ENCODE results near the gene NAALADL2.

The NAALADL2 gene

DNA sequence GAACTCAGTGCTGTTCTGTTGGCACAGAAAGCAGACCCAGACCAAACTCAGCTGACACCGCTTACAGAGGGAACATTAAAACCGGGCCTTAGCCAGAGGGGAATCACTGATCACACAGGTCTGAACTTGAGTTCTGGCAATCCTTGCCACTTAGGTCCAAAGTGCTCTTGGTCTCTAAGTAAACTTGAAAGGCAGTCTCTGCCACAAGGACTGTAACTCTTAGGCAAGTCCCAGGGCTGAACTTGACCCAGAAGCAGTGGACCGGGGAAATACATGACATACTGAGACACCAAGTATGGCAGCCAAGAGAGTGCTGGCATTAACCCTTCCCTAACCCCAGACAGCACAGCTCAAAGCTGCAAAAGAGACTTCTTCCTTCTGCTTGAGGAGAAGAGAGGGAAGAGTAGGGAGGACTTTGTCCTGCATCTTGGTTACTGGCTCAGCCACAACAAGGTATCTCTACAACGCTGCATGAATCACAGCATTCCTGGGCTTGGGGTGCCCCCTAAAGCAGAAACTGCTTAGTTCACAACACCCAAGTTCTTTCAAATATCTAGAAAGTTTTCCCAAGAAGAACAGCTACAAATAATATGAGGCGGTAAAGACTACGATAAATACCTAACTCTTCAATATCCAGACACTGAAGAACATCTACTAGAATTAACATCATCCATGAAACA lies 32.5 kb downstream of the NAALADL2 start:
- no peak for DNase-seq (ENCODE audit: low read depth)

DNA sequence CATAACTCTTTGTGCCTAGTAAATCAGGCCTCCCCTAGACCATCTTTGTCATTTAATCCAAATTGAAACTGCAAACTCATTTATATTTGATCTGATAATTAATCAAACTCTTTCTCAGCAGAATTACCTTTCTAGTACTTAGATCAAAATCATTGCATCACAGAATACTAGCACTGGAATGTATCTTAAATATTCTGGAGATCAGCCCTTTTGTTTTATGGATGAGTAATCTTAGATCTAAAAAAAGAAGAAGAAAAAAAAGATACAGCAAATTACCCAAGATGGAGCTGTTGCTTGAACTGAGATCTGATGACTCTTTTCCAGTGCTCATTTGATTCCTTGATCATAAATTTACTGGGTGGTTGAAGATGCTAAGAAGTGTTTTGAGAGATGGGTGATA lies 47.9 kb downstream of the NAALADL2 start:
- DNase-seq (ENCODE audit: low read depth): no peak

DNA sequence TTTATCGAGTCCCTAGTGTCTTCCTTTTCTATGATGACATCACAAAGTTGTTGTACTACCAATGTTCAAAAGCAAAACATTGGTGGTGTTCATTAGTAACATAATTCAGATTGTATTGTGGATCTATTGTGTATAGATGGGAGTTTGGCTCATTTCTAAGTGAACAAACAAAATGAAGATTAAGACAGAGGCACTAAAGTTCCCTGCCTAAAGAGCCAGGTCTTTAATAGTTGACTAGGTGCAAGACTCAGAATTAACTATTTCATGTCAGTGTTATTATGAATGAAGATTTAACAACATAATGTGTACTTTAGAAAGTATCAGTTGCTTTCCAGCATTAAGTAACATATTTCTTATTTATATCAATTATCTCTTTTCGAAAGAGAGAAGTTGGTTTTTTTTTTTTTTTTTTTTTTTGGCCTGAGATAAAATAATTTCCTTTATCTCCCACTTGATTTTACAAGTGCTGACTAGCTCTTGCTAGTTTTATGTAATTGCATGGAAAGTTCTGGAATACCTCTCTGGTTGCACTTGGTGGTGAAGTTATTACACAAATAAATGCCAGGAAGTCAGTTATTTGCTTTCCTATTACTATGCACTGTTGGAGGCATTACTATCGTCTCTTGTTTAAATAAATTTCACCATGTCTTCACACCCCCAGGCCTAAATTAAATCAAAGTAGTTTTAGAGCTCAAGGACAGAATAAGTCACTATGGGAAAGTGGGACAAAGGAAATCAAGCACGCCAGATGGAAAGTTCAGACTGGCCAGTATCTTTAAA lies 48.7 kb downstream of the NAALADL2 start:
- DNase-seq (ENCODE audit: low read depth): no peak

GRCh38 chr3:174931473-174932353 lies 72.6 kb downstream of the NAALADL2 start:
- DNase-seq (ENCODE audit: low read depth): no peak

DNA sequence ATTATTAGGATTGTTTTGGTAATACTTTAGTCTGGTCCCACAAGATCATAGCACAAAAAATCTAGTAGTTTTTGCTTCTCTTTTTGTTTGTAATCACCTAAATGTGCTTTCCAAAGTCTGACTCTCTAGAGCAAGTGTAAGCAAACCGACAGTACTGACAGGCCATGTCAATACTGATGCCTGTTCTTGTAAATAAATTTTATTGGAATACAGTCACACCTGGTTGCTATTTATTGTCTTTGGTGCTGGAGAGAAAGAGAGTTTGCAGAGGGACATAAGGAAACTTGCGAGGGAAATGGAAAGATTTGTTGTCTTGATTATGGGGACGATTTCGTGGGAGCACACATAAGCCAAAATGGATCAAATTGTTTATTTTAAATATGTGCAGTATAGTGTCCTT lies 77.5 kb downstream of the NAALADL2 start:
- no peak for DNase-seq (ENCODE audit: low read depth)

GRCh38 chr3:174937478-174937877 lies 78.3 kb downstream of the NAALADL2 start:
- no peak for DNase-seq (ENCODE audit: low read depth)

- DNase-seq (ENCODE audit: low read depth): no peak
These were observed 79.0 kb downstream of the NAALADL2 start for GRCh38 chr3:174938102-174938501.

DNA sequence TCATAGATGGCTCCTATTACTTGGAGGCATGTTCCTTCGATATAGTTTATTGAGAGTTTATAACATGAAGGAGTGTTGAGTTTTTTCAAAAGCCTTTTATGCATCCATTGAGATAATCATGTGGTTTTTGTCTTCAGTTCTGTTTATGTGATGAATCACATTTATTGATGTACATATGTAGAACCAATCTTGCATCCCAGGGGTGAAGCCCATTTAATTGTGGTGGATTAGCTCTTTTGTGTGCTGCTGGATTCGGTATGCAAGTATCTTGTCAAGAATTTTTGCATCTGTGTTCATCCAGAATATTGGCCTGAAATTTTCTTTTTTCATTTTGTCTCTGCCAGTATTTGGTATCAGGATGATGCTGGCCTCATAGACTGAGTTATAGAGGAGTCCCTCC lies 81.0 kb downstream of the NAALADL2 start:
- DNase-seq (ENCODE audit: low read depth): no peak

DNA sequence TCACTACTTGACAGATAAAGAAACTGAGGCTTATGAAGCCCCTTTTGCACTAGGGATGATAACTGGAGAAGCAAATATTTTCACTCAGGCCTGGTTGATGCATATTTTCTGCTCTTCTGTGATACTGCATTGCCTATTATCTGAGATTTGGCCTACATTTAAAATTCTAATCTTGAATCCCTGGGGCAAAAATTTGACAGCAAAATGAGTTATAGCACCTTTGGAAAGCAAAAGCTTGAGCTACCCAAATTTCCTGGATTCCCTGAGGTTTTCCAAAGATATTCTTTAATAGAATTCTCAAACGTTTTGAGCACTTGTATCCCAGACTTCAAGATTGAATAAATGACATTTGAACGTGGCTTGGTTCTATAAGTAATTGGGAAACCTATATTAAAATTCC lies 86.1 kb downstream of the NAALADL2 start:
- no peak for DNase-seq (ENCODE audit: low read depth)

GRCh38 chr3:174945951-174946350 lies 86.8 kb downstream of the NAALADL2 start:
- no peak for DNase-seq (ENCODE audit: low read depth)

GRCh38 chr3:174949523-174949922 lies 90.4 kb downstream of the NAALADL2 start:
- DNase-seq (ENCODE audit: low read depth): no peak

- DNase-seq (ENCODE audit: low read depth): no peak
These were observed 91.9 kb downstream of the NAALADL2 start for GRCh38 chr3:174951034-174951433.

DNA sequence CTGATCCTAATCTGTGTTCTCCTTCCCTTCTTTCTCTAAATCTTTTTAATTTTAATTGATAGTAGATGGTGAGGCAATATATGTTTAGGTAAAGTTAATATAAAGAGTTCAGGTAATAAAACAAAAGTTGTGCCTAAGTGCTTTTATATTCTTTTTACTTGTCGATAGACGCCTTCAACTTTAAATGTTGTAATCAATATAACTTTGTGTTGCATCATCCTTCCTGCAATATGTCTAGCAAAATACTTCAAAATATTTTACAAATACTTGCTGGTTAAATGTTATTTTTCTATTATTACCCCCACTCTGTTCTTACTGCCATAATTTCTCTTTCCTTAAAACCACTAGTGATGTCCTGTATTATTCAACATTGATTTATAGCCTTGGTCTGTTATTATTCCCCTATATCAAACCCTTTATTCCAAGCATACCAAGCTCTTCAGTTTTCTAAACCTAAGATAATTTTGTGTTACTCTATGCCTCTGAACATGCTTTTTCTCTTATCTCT lies 92.4 kb downstream of the NAALADL2 start:
- no peak for DNase-seq (ENCODE audit: low read depth)

DNA sequence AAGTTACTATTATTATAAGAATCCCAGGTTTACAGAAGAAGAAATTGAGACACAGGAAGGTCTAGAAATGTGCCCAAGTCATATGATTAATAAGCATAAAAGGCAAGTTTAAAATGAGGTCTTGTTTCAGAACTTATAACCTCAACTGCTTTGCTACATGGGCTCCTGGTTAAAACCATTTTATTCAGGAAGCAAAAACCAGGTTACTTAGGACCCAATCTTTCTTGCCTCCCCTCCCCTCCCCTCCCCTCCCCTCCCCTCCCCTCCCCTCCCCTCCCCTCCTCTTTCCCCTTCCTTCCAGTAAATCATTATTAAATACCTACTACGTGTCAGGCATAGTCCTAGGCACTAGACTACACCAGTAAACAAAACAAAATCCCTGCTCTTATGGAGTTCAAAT lies 93.9 kb downstream of the NAALADL2 start:
- no peak for DNase-seq (ENCODE audit: low read depth)

- DNase-seq (ENCODE audit: low read depth): no peak
These were observed 96.4 kb downstream of the NAALADL2 start for GRCh38 chr3:174955513-174956016.

- no peak for DNase-seq (ENCODE audit: low read depth)
These were observed 97.9 kb downstream of the NAALADL2 start for GRCh38 chr3:174957081-174957480.

DNA sequence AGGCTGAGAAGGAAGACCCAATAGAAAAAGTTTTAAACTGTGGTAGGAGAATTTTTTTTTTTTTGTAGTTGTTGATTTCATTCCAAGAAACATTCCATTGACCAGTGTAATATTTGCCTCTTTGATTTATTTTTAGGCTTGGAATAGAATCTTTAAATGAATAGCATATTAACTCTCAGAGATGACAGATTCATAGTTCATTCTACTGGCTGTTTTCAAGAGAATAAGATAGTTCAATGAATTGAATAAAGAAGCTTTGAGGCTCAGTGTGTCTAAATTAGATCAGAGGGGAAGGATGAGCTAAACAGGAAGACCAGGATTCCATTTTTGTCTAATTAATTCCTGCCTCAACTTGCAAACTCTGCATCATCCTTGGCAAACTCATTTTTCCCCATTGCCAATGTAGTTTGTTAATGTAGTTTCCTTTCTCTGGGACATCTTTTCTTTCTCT lies 98.4 kb downstream of the NAALADL2 start:
- no peak for DNase-seq (ENCODE audit: low read depth)

- no peak for DNase-seq (ENCODE audit: low read depth)
These were observed 99.7 kb downstream of the NAALADL2 start for GRCh38 chr3:174958671-174959328.

DNA sequence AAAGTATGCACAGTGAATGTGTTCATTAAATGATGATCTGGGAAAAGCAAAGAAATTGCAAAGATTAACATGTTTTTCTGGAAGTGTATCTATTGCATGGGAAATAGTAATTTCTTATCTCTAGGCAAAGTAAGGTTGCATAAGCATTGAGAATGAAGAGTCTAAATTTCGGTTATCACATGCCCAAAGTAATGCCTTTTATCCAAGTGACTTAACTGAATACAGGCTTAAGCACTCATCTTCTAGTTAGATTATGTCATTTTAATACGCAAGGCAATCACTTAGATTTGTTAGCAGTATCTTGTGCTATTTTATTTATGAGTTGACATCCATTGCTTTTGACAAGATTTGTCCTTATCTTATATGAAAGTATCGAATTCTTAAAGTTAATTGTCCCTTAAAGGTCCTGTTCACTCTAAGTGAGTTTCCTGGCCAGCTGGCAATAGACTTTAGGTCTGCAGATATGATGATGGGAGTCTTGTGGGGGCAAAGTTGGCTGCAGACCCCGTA lies 100.5 kb downstream of the NAALADL2 start:
- DNase-seq (ENCODE audit: low read depth): no peak

- DNase-seq (ENCODE audit: low read depth): no peak
These were observed 101.8 kb downstream of the NAALADL2 start for GRCh38 chr3:174960898-174961297.

DNA sequence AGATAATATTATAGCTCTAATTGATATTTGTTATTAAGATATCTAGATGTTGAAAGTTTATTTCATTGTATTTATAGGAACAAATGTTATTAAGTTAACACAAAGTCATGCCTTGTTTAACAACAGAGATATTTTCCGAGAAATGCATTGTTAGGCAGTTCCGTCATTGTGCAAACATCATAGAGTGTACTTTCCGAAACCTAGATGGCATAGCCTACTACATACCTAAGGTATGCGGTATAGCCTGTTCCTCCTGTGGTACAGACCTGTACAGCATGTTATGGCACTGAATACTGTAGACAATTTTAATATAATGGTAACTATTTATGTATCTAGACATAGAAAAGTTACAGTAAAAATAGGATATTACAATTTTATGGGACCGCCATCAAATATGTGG lies 114.3 kb downstream of the NAALADL2 start:
- no peak for DNase-seq (ENCODE audit: low read depth)

Data from T-helper 22 cell (primary cell).